Peyer's patch (tissue), 4 donors: ENCODE results near the gene NCOA6.

Source experiments
- CTCF ChIP-seq, 6 experiments: fragments of 450-650 bp in 4 of 6; fragments of 200-600 bp in 2 of 6; sonication (generic) in 1 of 6; IDR thresholded peaks; one replicate each; pipeline ENCODE4 v1.5.1; 2017 to 2019; ENCODE audit warnings: antibody characterized with exemption in 6 of 6, mild to moderate bottlenecking in 3 of 6, moderate library complexity in 1 of 6
- POLR2A ChIP-seq, 2 donors: fragments of 450-650 bp; IDR thresholded peaks; one replicate each; pipeline ENCODE4 v1.5.1; 2017; ENCODE audit warnings: antibody characterized with exemption in 2 of 2, mild to moderate bottlenecking in 2 of 2, moderate library complexity in 2 of 2

GRCh38 chr20:34794006-34794585, 31.4 kb downstream of the NCOA6 start:
- TF ChIP-seq POLR2A (IDR thresholded peaks at IDR 0.05) (no peak), CTCF (IDR thresholded peaks at IDR 0.05) (no peak)
